Measurements from ENCODE around the gene DPT. TPM values are rescaled to one million over a fixed set of nuclear protein-coding genes. Genes with fewer than 3 reads are reported as not detected.

Gene DPT
- total and polyA plus RNA-seq, 8 donors, result 0.46 to 28.6 (median 2.2) TPM

GRCh38 chr1:168654198-168654915 lies 74.6 kb downstream of the DPT start:
- no peaks in the 10 kb centered on the region for H3K4me1 ChIP-seq
- no peaks in the 10 kb centered on the region for H3K9me3 ChIP-seq
- no peak for ATAC-seq
- no peak for DNase-seq
- H3K27ac ChIP-seq, result no peak overlapping the region
- intact Hi-C loops (cut with DNase I), result no loop called here
- no peaks in the 10 kb centered on the region for H3K36me3 ChIP-seq
- H3K4me3 ChIP-seq, result no peak overlapping the region
- TF ChIP-seq, protein P1, sequence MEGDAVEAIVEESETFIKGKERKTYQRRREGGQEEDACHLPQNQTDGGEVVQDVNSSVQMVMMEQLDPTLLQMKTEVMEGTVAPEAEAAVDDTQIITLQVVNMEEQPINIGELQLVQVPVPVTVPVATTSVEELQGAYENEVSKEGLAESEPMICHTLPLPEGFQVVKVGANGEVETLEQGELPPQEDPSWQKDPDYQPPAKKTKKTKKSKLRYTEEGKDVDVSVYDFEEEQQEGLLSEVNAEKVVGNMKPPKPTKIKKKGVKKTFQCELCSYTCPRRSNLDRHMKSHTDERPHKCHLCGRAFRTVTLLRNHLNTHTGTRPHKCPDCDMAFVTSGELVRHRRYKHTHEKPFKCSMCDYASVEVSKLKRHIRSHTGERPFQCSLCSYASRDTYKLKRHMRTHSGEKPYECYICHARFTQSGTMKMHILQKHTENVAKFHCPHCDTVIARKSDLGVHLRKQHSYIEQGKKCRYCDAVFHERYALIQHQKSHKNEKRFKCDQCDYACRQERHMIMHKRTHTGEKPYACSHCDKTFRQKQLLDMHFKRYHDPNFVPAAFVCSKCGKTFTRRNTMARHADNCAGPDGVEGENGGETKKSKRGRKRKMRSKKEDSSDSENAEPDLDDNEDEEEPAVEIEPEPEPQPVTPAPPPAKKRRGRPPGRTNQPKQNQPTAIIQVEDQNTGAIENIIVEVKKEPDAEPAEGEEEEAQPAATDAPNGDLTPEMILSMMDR (IDR thresholded peaks at IDR 0.05), result no peak
- no peaks in the 10 kb centered on the region for H3K27me3 ChIP-seq

- no peaks in the 10 kb centered on the region for H3K27me3 ChIP-seq
- no peaks in the 10 kb centered on the region for H3K4me1 ChIP-seq
- no peak overlapping the region for H3K4me3 ChIP-seq
- TF ChIP-seq, protein P1 (IDR thresholded peaks at IDR 0.05), result no peak
- no peaks in the 10 kb centered on the region for H3K9me3 ChIP-seq
- no peak overlapping the region for H3K27ac ChIP-seq
- ATAC-seq (no peak), DNase-seq (no peak)
- H3K36me3 ChIP-seq, result no peaks in the 10 kb centered on the region
- intact Hi-C loops (cut with DNase I), result no loop called here
Observed at GRCh38 chr1:168653567-168653966, 75.4 kb downstream of the DPT start.

- Histone ChIP-seq H3K4me1 (no peaks in the 10 kb centered on the region), H3K36me3 (no peaks in the 10 kb centered on the region), H3K27me3 (no peaks in the 10 kb centered on the region), H3K27ac (no peak overlapping the region), H3K9me3 (no peaks in the 10 kb centered on the region), H3K4me3 (no peak overlapping the region)
- intact Hi-C loops (cut with DNase I), result no loop called here
- no peak for ATAC-seq
- TF ChIP-seq, protein P1 (IDR thresholded peaks at IDR 0.05), result no peak
- DNase-seq, result no peak
Observed at GRCh38 chr1:168645721-168646120, 83.3 kb downstream of the DPT start.

Other genes starting within 250 kb of the DPT start
- gene XCL2, start 185.2 kb downstream of the DPT start, total RNA-seq, result under 1 TPM in 1 of 2 donors, not detected in 1; 0.89 TPM
- 1 to 10 TPM in 3 of 6 donors, under 1 TPM in 3; 0.39 to 1.5 (median 1.0) TPM for gene XCL2, start 185.2 kb downstream of the DPT start, polyA plus RNA-seq (ENCODE audit: insufficient read length in 6 of 6)
- under 1 TPM in 1 of 2 donors, not detected in 1; 0.73 TPM for gene XCL1, start 152.6 kb downstream of the DPT start, total RNA-seq
- gene XCL1, start 152.6 kb downstream of the DPT start, polyA plus RNA-seq (ENCODE audit: insufficient read length in 6 of 6), result under 1 TPM; 0.20 to 0.46 (median 0.34) TPM